ENCODE measurements around the gene PDE6B.

- TF ChIP-seq CTCF (IDR thresholded peaks at IDR 0.05) (no peak), ZFX (IDR thresholded peaks at IDR 0.05; ENCODE audit: borderline replicate concordance) (no peak)
Observed at GRCh38 chr4:703336-704197, 78.2 kb downstream of the PDE6B start.
